Left cardiac atrium (tissue), 4 donors: ENCODE measurements around the gene PHLPP1. TPM values are rescaled to one million over a fixed set of nuclear protein-coding genes. Genes with fewer than 3 reads are reported as not detected.
"Not testable (repeated sequence)": the region's sequence is repeated elsewhere in the genome, so short reads cannot be mapped to it uniquely, and the experiment has no call there.

Experiments used
- ATAC-seq, 2 donors: fragments of 200-7000 bp; cut with Tn5 transposase; one replicate each; pipeline ENCODE4 v1.9.1; 2020; ENCODE audit warnings: mild to moderate bottlenecking in 2 of 2, moderate library complexity in 2 of 2
- DNase-seq: peaks from one replicate; pipeline ENCODE4 v3.0.0-alpha.2; 2020
- intact Hi-C, 2 donors: fragments of 100-400 bp; cut with DNase I; formaldehyde crosslinking; loops; one replicate each; pipeline versions ENCODE4 v1.14.1 to v1.15.1; 2022 to 2023
- total RNA-seq, 2 donors: library from RNA; stranded (reverse); fragmentation: NEBNext Ultra II Directional; extraction: Animal tissue kit (Norgen Biotek cat#: 25700); gene quantifications; one replicate each; pipeline ENCODE4 v1.2.1, GENCODE V29; 2021
- donor health status: DM: no; HTN: yes; CAD: no.
- donor health status: DM: no; HTN: yes; CAD: no; lungs with severe emphysema.
- donor health status: DM: yes; HTN: yes; CAD: no.
- donor health status: Dilated cardiomyopathy.

The PHLPP1 gene
- total RNA-seq, 2 donors from 2014 or later = 5.0 to 8.6 TPM

GRCh38 chr18:62788876-62789275 is 73.5 kb downstream of the PHLPP1 start:
- no peak for ATAC-seq
- intact Hi-C loops = no loop called here

GRCh38 chr18:62790871-62791772 is 75.8 kb downstream of the PHLPP1 start:
- ATAC-seq = no peak
- DNase-seq = no peak
- intact Hi-C loops = no loop called here

More at GRCh38 chr18:62788876-62789275, 73.5 kb downstream of the PHLPP1 start:
- no peak for DNase-seq

GRCh38 chr18:62792016-62792415 is 76.7 kb downstream of the PHLPP1 start:
- no peak for ATAC-seq
- intact Hi-C loops = no loop called here
- no peak for DNase-seq

DNA sequence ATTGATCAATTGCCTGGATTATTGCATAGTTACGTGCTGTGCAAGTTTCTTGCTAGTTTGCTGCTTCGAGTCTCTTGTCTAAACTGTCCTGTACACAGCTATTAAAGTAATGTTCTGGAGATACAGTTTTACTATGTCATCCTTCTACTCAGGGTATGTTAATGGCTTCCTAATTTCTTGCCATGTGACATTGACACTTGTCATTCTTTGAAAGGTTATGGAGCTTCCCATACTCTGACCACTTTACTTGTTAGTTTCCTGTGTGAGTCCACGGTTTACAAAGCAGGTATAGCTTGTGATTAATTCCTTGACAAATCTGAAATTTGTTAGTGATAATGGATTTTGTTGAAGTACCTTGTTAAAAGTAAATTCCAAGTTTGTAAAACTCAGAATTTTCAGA is 80.5 kb downstream of the PHLPP1 start:
- intact Hi-C loops = no loop called here
- no peak for DNase-seq
- no peak for ATAC-seq

GRCh38 chr18:62796216-62796621 is 80.9 kb downstream of the PHLPP1 start:
- intact Hi-C loops = no loop called here
- ATAC-seq (no peak), DNase-seq (no peak)

DNA sequence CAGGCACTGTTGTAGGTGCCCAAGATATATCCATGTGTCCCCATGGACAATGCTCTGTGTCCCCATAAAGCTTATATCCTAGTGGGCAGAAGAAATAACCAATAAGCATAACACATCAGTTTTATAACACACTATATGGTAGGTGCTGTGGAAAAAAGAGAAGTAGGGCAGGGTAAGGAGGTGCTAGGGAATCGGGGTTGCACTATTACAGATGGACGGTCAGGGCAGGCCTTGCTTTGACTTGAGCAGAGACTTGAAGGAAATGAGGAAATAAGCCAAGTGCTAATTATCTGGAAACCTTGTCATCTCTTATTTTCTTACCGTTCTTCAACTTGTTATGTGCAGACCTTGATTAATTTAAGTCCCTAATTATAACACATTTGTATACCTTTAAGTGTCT is 82.0 kb downstream of the PHLPP1 start:
- ATAC-seq = no peak
- intact Hi-C loops = no loop called here
- no peak for DNase-seq

DNA sequence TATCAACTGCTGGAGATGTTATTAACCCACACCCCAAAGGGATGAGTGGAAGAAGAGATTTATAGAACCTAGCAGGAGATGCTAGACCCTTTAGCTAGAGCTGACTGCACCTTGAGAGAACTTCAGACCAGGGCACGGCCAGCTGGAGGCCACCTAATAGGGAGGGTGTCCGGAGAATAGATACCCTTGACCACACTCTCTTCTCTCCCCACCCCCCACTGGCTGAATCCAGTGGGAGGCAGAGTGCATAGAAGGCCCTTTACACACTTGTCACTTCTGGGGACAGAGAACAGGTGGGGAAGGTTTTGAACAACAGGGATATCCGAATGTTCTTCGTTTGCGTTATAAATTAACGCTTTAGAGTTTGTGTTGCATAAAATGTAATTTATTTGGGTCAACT is 84.6 kb downstream of the PHLPP1 start:
- no peak for ATAC-seq
- intact Hi-C loops = no loop called here
- no peak for DNase-seq

- intact Hi-C loops = no loop called here
- no peak for ATAC-seq
- no peak for DNase-seq
These were observed 87.2 kb downstream of the PHLPP1 start for GRCh38 chr18:62802523-62802922.

- intact Hi-C loops = no loop called here
- ATAC-seq (no peak), DNase-seq (no peak)
These were observed 92.1 kb downstream of the PHLPP1 start for GRCh38 chr18:62807396-62807795.

DNA sequence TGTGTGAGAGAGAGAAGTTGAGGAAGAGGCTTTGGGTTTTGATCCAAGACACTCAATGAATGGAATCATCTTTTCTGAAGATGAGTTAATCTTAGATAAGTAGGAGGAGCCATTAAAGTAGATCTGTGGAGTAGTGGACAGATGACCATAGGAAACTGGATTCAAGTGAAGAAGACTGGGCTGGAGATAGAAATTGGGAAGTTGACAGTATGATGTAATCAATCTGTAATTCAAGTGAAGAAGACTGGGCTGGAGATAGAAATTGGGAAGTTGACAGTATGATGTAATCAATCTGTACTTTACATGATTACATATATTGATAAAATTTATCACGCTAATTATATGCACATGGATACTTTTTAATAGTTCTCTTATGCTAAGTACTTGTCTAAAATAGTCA is 92.8 kb downstream of the PHLPP1 start:
- ATAC-seq (no peak), DNase-seq (no peak)
- intact Hi-C loops = no loop called here

- intact Hi-C loops, ATAC-seq, DNase-seq: not testable (repeated sequence)
These were observed 94.1 kb downstream of the PHLPP1 start for GRCh38 chr18:62809445-62809844.

DNA sequence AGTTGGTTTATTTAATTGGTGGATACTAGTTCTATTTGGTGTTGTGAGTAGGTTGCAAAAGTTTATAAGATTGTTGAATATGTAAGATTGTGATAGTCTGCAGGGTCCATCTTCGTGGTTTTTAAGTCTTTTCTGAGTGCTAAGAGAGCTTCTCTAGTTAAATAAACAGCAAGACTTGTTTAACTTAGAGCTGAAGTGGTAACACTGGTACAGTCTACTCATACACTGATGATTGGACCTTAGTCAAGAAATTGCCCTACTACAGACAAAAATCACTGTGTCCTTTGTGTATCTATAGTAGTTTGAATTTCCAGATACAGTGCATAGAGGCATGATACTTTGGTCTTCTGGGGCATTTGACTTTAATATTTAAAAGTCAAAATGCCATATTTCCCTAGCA is 94.6 kb downstream of the PHLPP1 start:
- no peak for ATAC-seq
- no peak for DNase-seq
- intact Hi-C loops = no loop called here

DNA sequence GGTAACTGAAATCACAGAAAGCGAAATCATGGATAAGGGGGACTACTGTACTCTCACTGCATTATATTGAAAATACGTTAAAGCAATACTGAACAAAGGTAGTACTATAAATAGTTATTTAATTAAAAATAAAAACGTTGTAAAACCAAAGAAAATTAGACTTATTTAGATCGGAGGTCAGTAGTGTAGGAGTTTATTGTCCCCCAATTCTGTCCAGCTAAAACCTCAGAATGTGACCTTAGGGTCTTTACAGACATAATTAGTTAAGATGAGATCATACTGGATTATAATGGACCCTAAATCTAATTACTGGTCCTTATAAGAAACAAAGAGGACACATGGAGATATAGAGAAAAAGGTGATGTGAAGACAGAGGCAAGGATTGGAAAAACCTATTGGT is 95.3 kb downstream of the PHLPP1 start:
- intact Hi-C loops = no loop called here

GRCh38 chr18:62811674-62812073 is 96.3 kb downstream of the PHLPP1 start:
- DNase-seq = no peak
- intact Hi-C loops = no loop called here
- no peak for ATAC-seq

More for the DNA sequence above, 95.3 kb downstream of the PHLPP1 start:
- ATAC-seq (no peak), DNase-seq (no peak)

- intact Hi-C loops = no loop called here
- no peak for ATAC-seq
These were observed 96.9 kb downstream of the PHLPP1 start for GRCh38 chr18:62812242-62812641.

DNA sequence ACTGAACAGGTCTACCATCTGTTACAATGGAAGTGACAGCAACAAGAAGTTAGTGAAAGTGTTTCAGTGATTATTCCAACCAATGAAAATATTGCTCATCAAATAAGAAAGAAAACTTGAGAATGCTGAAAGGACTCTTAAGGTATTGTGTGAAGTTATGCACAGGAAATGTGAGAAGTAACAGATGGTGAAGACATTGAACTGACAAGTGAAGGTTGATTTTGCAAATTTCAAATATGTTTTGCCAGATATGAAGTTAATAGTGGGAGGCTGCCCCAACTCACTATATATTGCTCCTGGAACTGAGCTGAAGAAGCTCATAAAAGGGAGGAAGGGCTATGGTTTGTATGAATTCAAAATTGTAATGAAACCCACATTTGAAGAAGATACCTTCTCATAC is 97.5 kb downstream of the PHLPP1 start:
- intact Hi-C loops = no loop called here
- no peak for DNase-seq
- ATAC-seq = no peak

More at GRCh38 chr18:62812242-62812641, 96.9 kb downstream of the PHLPP1 start:
- DNase-seq = no peak

- no peak for ATAC-seq
- intact Hi-C loops = no loop called here
- DNase-seq = no peak
These were observed 98.9 kb downstream of the PHLPP1 start for GRCh38 chr18:62814132-62814759.

GRCh38 chr18:62825382-62825781 is 110.0 kb downstream of the PHLPP1 start:
- DNase-seq = no peak
- intact Hi-C loops = no loop called here
- ATAC-seq = no peak

GRCh38 chr18:62827397-62827796 is 112.1 kb downstream of the PHLPP1 start:
- no peak for ATAC-seq
- intact Hi-C loops = no loop called here
- no peak for DNase-seq

DNA sequence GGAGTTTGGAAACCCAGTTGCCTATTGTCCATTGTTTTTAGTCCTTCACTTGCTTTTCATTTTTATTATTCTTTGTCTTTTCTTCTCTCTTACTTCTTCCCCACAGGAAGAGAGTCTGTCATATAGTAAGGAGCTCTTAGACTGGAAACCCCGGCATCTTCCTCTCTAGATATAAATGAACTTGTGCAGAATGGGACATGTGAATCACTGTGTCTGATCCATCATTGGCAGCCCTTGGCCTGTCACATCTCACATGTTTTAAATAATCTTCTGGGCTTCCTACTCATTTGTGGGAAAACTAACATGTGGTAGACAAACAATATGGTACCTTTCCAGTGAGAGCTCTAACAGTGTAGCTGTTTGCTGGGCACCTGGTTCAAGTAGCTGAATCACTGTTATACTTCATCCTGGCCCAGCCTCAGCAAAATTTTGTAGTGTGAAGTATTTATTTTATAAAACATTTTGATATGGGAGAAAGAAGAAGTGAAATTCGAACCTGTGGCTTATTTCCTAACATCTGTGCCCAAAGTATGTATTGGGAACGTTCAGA is 112.8 kb downstream of the PHLPP1 start:
- DNase-seq = no peak
- intact Hi-C loops = no loop called here
- ATAC-seq = no peak
